Stimulated activated CD8-positive, alpha-beta memory T cell treated with anti-CD3 and anti-CD28 coated beads, Interleukin-12 subunit alpha, Interleukin-12 subunit beta, amount 100 ng/mL, for 1 hour (primary cell): Measurements from ENCODE around the gene ADAMTS15.

Experiments used
- DNase-seq: peaks from one replicate; pipeline ENCODE4 v3.0.0-alpha.2; 2020; ENCODE audit warnings: low read depth

ADAMTS15 gene, protein sequence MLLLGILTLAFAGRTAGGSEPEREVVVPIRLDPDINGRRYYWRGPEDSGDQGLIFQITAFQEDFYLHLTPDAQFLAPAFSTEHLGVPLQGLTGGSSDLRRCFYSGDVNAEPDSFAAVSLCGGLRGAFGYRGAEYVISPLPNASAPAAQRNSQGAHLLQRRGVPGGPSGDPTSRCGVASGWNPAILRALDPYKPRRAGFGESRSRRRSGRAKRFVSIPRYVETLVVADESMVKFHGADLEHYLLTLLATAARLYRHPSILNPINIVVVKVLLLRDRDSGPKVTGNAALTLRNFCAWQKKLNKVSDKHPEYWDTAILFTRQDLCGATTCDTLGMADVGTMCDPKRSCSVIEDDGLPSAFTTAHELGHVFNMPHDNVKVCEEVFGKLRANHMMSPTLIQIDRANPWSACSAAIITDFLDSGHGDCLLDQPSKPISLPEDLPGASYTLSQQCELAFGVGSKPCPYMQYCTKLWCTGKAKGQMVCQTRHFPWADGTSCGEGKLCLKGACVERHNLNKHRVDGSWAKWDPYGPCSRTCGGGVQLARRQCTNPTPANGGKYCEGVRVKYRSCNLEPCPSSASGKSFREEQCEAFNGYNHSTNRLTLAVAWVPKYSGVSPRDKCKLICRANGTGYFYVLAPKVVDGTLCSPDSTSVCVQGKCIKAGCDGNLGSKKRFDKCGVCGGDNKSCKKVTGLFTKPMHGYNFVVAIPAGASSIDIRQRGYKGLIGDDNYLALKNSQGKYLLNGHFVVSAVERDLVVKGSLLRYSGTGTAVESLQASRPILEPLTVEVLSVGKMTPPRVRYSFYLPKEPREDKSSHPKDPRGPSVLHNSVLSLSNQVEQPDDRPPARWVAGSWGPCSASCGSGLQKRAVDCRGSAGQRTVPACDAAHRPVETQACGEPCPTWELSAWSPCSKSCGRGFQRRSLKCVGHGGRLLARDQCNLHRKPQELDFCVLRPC

DNA sequence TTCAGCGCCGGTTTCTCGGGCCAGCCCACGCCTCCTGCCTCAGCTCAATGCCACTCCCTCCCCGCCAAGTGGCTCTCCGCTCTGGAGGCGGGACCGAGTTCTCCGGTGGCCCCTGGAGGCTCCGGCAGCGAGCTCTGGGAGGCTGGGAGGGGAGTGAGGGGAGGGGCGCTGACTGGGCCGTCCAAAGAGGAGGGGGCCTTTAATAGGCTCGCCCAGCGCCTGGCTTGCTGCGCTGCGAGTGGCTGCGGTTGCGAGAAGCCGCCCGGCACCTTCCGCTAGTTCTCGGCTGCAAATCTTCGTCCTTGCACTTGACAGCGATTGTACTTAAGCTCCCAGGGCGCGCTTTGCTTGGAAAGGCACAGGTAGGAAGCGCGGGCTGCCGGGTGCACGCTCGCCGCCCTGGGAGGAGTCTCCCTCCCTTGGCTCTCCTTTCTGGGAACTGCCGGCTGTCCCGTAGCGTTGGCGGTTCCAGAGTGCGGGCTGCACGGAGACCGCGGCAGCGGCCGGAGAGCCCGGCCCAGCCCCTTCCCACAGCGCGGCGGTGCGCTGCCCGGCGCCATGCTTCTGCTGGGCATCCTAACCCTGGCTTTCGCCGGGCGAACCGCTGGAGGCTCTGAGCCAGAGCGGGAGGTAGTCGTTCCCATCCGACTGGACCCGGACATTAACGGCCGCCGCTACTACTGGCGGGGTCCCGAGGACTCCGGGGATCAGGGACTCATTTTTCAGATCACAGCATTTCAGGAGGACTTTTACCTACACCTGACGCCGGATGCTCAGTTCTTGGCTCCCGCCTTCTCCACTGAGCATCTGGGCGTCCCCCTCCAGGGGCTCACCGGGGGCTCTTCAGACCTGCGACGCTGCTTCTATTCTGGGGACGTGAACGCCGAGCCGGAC is at the start of gene ADAMTS15:
Gene ADAMTS15 (plus strand): TSS at position 230 of the 894 bp plus-strand sequence. CDS start 329 bp downstream, at position 559.
- no peak for DNase-seq

DNA sequence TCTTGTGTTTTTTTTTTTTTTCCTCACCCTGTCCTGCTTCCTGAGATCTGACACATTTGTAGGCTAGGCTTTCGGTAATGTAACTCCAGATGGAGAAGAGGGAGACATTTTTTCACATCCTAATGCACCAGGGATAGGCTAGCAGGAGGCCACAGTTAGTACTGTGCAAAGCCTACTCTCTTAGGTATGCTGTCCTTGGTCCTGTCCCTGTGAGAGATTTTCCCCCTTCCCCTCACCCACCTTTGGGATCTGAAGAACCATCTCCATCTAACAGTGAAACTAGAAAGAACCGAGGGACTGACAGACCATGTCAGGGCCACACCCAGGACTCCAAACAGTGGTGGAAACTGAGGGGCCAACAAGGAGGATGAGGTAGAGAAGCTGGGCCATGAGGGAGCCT is 49.2 kb upstream of the ADAMTS15 start:
- DNase-seq: no peak

DNA sequence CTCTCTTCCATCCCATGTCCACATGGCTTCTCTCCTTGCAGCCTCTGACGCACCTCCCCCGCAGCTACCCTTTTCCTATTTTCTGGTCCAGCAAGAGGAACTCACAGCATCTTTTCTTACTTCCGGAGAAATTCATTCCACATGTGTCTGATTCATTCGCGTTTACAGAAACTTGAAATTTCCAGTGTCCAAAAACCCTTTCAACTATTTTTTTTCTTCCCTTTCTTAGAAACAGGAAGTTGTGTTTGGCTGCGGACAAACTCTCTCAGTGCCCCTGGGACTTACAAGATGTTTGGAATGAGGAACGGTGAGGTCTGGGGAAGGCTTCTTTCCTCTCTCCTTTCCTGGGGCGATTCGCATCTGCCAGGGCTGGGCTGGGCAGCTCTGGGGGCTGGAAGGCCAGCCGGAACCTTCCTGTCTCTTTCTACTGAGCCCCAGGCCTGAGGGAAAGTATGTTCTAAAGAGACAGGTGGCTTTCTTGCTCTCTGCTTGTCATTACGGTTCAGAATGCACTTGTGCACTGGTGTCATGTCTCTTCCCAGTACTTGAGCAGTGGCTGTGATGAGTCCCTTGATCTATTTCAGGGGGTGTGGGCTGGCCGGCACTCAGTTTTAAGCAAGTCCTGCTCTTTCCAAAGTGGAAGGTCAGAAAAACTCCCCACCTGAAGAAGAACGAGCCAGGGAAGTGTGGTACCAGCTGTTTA is 47.5 kb upstream of the ADAMTS15 start:
- DNase-seq: no peak

- DNase-seq: no peak
These were observed 45.9 kb upstream of the ADAMTS15 start for GRCh38 chr11:130402570-130402969.

DNA sequence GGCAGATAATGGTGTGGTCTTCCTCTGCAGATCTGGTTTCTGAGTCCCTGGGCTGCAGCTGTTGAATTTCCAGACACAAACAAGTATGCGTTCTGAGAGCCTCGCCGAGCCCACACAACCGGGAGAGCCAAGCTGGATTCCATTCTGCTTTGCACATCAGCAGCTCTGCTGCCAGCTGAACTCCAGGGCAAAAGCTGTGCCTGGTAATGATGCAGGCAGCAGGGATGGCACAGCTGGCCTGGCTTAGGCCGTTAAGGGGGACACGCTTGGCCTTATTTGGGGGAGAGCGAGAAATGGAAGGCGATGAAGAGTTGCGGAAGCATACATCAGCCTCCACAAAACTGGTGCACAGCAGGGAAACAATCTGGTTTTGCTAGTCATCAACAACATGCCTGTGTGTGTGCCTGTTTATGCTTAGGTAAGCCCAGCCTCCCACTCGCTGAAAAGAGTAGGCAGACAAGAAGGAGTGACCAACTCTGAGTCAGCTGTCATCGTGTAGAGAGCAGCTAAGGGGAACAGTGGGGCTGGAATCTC is 45.1 kb upstream of the ADAMTS15 start:
- DNase-seq: no peak

DNA sequence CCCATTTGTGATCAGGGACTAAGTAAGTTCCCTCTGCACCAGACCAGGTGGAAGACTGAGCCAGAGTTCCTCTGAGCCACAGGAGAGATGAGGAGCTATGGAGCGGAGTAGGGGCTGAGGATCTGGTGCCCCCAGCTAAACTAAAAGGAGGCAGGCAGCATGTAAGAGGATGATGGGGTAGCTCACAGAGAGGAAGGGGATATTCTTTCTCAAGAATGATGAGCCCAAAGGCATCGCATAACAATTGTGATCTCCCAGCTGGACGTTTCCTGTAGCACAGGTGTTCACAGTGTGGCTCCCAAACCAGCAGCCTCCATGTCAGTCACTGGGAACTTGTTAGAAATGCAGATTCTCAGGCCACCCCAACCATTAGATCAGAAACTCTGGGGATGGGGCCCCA is 44.5 kb upstream of the ADAMTS15 start:
- DNase-seq: no peak

DNA sequence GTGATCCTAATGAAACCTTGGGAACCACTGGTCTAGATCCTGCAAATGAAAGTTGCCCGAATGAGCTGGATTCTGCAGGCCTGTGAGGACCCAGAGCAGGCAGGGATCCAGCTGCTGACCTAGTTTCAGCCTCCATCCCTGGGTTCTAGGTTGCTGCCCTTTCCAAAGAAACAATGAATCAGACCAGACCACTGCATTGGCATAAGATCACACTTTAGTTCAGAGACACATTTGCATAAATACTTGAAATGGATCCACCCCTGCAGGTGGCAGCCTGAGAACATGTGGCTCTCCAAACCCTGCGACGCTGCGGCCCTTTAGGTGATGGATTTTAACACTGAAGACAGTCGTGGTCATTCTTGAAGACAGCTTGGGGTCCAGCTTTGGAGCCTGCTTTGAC is 43.7 kb upstream of the ADAMTS15 start:
- no peak for DNase-seq

GRCh38 chr11:130405428-130405827 is 43.0 kb upstream of the ADAMTS15 start:
- DNase-seq: no peak

DNA sequence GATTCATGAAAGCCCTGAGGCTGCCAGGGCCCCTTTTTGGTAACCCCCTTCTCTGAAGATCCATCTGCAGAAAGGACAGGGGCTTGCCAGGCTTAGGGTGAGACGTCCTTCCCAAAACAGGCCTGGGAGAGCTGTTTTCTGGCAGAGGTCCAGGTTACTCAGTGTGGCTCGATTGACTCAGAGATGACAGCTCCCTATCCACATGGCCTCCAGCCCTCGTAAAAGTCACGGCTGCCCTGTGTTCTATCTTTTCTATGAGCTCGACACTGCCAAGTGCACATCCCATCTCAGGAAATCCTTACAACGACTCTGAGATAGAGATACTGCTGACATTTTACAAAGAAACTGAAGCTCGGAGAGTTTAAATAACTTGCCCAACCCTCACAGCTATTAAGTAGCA is 40.5 kb upstream of the ADAMTS15 start:
- DNase-seq: no peak

GRCh38 chr11:130408401-130408890 is 40.0 kb upstream of the ADAMTS15 start:
- DNase-seq: no peak

DNA sequence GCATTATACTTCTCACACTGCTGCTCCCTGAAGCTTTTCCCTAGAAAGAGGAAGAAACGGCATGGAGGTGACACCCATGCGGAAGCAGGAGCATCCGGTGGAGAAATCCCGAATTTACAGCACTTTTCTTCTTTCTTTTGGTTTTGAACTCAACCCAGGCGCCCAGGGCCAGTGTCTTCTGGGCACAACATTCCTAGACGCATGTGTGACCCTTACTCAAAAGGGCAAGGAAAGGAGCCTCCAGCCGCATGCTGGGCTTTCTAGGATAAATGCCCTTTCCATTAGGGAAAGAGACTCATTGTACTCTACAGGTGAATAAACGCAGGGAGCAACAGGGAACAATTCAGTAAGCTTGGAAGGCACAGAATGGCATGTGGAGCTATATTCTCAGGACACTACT is 39.5 kb upstream of the ADAMTS15 start:
- DNase-seq: no peak

DNA sequence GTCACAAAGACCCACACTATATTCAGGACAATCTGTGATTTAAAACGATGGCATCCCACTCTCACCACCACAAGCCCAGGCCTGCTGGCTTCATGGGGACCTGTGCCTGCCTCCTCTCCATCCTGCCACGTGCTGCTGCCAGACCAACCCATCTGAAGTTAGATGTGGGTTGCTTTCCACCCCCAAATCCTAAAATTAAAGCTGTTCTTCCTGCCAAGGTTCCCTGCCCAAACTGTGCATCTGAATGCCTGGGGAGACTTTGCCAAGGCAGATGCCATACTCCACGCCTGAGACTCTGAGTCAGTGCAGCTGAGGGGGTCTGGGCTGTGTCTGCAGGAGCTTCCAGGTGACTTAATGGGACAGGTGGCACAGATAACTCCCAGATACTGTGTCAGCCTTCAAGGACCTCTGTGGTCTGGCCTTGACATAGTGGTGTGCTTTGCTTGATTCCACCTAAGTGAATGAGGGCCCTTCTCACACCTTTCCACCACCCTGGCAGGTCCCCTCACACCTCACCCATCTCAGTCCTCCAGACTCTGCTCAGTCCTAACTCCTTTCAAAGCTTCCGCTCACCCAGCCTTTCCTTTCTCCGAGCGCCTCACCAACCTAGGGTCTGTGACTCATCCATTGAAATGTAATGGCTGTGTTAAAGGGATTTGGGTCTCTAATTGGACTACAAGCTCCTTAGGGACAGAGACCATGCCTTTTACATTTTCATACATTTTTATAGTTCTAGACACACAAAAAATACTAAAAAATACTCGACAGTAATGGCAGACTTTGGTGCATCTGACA is 38.7 kb upstream of the ADAMTS15 start:
- DNase-seq: no peak

DNA sequence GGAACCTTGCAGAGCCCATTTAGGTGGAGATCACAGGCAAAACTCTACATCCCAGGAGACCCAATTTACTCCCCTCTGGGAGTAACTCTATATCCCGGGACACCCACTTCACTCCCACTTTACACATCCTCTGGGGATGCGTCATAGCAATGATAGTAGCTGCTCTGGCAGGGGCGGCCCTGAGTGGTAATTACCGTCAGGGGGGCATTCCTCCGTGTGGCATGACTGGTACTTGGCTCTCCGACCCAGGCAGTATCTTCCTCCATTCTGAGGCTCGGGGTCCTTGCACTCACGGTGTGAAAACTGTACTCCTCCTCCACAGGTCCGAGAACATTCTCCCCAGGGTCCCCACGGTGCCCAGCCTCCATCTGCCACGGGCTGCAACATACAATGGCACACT is 37.2 kb upstream of the ADAMTS15 start:
- no peak for DNase-seq

DNA sequence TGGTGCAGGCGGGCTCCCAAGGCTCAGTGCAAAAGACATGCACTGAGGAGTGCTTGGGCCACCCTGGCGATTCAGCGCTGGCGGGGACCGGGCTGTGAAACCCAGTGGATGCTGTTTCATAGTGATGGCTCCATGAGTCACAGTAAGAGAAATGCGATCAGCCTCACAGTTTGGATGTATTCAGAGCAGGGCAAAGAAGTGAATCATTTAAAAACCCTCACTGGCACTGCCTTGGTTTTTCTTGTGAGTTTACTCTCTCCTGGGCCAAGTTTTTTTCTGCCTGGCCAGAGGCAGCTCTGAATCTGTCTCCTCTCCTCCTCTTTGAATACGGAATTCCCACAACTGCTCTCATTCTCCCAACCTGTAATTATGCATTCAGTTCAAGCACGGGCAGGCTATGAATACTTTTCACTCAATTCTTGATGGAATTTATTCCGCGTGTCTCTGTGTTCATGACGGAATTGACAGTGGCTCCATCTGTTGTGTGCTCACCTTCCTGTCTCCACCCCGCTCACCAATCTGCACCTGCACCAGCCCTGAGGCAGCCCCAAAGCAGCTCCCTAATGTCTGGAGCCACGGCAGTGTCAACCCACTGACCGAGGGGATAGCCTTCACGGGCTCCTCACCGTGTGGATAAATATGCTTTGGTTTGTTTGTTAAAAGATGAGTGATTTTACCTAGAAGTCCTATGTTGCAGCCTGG is 34.9 kb upstream of the ADAMTS15 start:
- no peak for DNase-seq

- DNase-seq: no peak
These were observed 34.1 kb upstream of the ADAMTS15 start for GRCh38 chr11:130414107-130415080.

DNA sequence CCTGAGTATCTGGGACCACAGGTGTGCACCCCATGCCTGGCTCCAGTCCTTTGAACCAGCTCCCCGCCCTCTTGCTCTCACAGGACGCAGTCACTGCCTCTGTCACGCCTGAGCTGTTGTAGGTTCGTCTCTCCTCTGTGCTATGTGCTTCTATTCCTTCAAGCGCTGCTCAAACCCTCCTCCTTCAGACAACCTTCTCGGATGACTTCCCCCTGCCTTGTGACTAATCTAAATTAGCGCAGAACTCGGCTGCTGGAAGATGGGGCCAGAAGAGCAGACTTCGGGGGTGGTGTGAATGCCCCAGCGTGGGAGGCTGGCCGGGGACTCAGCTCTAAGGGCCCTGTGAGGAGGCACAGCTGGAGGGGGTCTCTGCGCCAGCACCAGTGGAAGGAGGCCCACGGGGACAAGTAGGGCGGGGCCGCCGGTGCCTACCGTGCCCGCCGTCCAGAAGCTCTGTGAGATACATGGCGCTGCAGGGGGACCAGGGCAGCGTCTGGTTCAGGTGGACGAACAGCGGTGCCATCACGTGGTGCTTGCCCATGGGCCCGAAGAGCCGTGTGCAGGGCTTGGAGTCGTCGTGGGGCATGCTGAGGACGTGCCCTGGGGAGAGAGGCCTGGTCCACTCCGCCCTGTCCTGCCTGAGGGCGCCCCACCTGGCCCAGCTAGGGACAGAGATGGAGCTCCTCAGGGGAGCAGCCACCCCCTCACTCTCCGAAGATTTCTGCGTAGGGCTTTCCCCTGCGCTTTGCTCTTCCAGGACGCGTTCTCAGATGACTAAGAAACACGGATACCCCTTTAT is 32.5 kb upstream of the ADAMTS15 start:
- no peak for DNase-seq

DNA sequence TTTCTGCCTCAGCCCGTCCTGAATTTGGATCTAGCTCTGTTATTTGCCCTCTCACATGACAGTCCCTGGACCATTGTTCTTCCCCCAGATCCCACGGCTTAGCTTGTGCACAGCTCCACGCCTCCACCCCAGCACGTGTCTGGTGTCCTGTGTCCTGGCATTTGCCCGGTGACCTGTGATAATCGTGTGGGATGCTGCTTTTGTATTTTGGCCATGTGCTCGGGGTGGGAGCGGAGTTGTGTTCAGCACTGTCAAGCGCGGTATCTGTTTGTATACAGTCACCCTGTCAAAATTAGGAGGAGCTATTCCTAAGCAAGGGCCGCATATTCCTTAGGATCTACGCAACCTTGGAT is 31.9 kb upstream of the ADAMTS15 start:
- no peak for DNase-seq
